GM18868 (cell line): ENCODE results near the gene PLEKHS1.
A peak's percentile ranks its signal among the peaks of the same experiment; 100 is the strongest.
"Not testable (repeated sequence)": the region's sequence is repeated elsewhere in the genome, so short reads cannot be mapped to it uniquely, and the experiment has no call there.

Source experiments
- ATAC-seq: cut with Tn5 transposase; IDR thresholded peaks from one replicate; pipeline ENCODE4 v1.9.1; 2021; ENCODE audit warnings: mild to moderate bottlenecking, moderate library complexity; ENCODE audit not compliant: unreplicated experiment

Gene PLEKHS1

GRCh38 chr10:113782986-113783704, 31.7 kb downstream of the PLEKHS1 start:
- ATAC-seq, result no peak

- peak; percentile 92 for ATAC-seq
These were observed 37.2 kb downstream of the PLEKHS1 start for GRCh38 chr10:113788604-113789083.

GRCh38 chr10:113791691-113792090, 40.2 kb downstream of the PLEKHS1 start:
- ATAC-seq, result no peak

- no peak for ATAC-seq
These were observed 50.1 kb downstream of the PLEKHS1 start for GRCh38 chr10:113801569-113801968.

GRCh38 chr10:113802997-113803396, 51.5 kb downstream of the PLEKHS1 start:
- no peak for ATAC-seq

GRCh38 chr10:113806503-113806902, 55.0 kb downstream of the PLEKHS1 start:
- ATAC-seq, result no peak

GRCh38 chr10:113808168-113808567, 56.7 kb downstream of the PLEKHS1 start:
- no peak for ATAC-seq

- ATAC-seq, result not testable (repeated sequence)
These were observed 63.2 kb downstream of the PLEKHS1 start for GRCh38 chr10:113814700-113815099.

- ATAC-seq, result no peak
These were observed 68.5 kb downstream of the PLEKHS1 start for GRCh38 chr10:113819989-113820388.

- ATAC-seq, result no peak
These were observed 69.0 kb downstream of the PLEKHS1 start for GRCh38 chr10:113820507-113820906.

GRCh38 chr10:113821306-113821705, 69.8 kb downstream of the PLEKHS1 start:
- not testable (repeated sequence) for ATAC-seq

GRCh38 chr10:113822174-113822573, 70.7 kb downstream of the PLEKHS1 start:
- no peak for ATAC-seq

- ATAC-seq, result no peak
These were observed 71.9 kb downstream of the PLEKHS1 start for GRCh38 chr10:113823389-113823788.

GRCh38 chr10:113825791-113826190, 74.3 kb downstream of the PLEKHS1 start:
- no peak for ATAC-seq

GRCh38 chr10:113828567-113828966, 77.1 kb downstream of the PLEKHS1 start:
- ATAC-seq, result not testable (repeated sequence)
